Stimulated activated naive CD8-positive, alpha-beta T cell treated with anti-CD3 and anti-CD28 coated beads, Interleukin-15, amount 100 ng/mL, for 72 hours (primary cell): Measurements from ENCODE around the gene ABCC9.

ENCODE experiments used
- ATAC-seq: fragments of 150-1000 bp; cut with Tn5 transposase; 2 replicates; pipeline ENCODE4 v1.10.0; 2021; ENCODE audit warnings: mild to moderate bottlenecking, moderate library complexity
- DNase-seq, 2 donors: peaks; one replicate each; pipeline ENCODE4 v3.0.0; 2021 to 2022
- H3K27ac Mint-ChIP-seq, 2 donors: one replicate each; pipeline ENCODE4 v1.8.0; 2022; ENCODE audit warnings: mild to moderate bottlenecking in 2 of 2, mixed read lengths in 2 of 2, moderate library complexity in 2 of 2
- H3K27me3 Mint-ChIP-seq: one replicate; pipeline ENCODE4 v1.8.0; 2022; ENCODE audit warnings: mixed read lengths
- H3K4me1 Mint-ChIP-seq: one replicate; pipeline ENCODE4 v1.8.0; 2022; ENCODE audit warnings: mild to moderate bottlenecking, mixed read lengths
- H3K4me3 Mint-ChIP-seq, 2 donors: one replicate each; pipeline ENCODE4 v1.8.0; 2022; ENCODE audit warnings: mild to moderate bottlenecking in 2 of 2, mixed read lengths in 2 of 2, moderate library complexity in 1 of 2
- H3K9me3 Mint-ChIP-seq, 2 donors: one replicate each; pipeline ENCODE4 v1.8.0; 2022; ENCODE audit warnings: mixed read lengths in 2 of 2

ABCC9 gene

GRCh38 chr12:21764950-21765349, 176.3 kb downstream of the ABCC9 start:
- H3K4me1 Mint-ChIP-seq, result no peaks in the 10 kb centered on the region
- no peak overlapping the region for H3K27ac Mint-ChIP-seq
- ATAC-seq (no peak), DNase-seq (no peak)
- H3K4me3 Mint-ChIP-seq, result no peak overlapping the region
- no peaks in the 10 kb centered on the region for H3K9me3 Mint-ChIP-seq
- H3K27me3 Mint-ChIP-seq, result peaks cover 7% of the 10 kb centered on the region

GRCh38 chr12:21764065-21764464, 177.2 kb downstream of the ABCC9 start:
- no peak for ATAC-seq
- no peak overlapping the region for H3K4me3 Mint-ChIP-seq
- no peak for DNase-seq
- peaks cover 7% of the 10 kb centered on the region for H3K27me3 Mint-ChIP-seq
- no peaks in the 10 kb centered on the region for H3K9me3 Mint-ChIP-seq
- no peak overlapping the region for H3K27ac Mint-ChIP-seq
- no peaks in the 10 kb centered on the region for H3K4me1 Mint-ChIP-seq

GRCh38 chr12:21763531-21763930, 177.7 kb downstream of the ABCC9 start:
- no peaks in the 10 kb centered on the region for H3K4me1 Mint-ChIP-seq
- no peak for ATAC-seq

GRCh38 chr12:21759737-21760136, 181.5 kb downstream of the ABCC9 start:
- H3K27ac Mint-ChIP-seq, result no peak overlapping the region
- H3K9me3 Mint-ChIP-seq, result no peaks in the 10 kb centered on the region
- ATAC-seq (no peak), DNase-seq (no peak)
- peaks cover 7% of the 10 kb centered on the region for H3K27me3 Mint-ChIP-seq
- H3K4me1 Mint-ChIP-seq, result no peaks in the 10 kb centered on the region
- H3K4me3 Mint-ChIP-seq, result no peak overlapping the region

More at GRCh38 chr12:21763531-21763930, 177.7 kb downstream of the ABCC9 start:
- Mint-ChIP-seq H3K27ac (no peak overlapping the region), H3K27me3 (peaks cover 7% of the 10 kb centered on the region), H3K9me3 (no peaks in the 10 kb centered on the region), H3K4me3 (no peak overlapping the region)
- no peak for DNase-seq

GRCh38 chr12:21757735-21758134, 183.5 kb downstream of the ABCC9 start:
- Mint-ChIP-seq H3K4me3 (no peak overlapping the region), H3K9me3 (no peaks in the 10 kb centered on the region), H3K4me1 (no peaks in the 10 kb centered on the region), H3K27ac (no peak overlapping the region), H3K27me3 (no peaks in the 10 kb centered on the region)
- ATAC-seq, result no peak
- DNase-seq, result no peak

GRCh38 chr12:21756699-21757098, 184.5 kb downstream of the ABCC9 start:
- Mint-ChIP-seq H3K27me3 (no peaks in the 10 kb centered on the region), H3K27ac (no peak overlapping the region), H3K9me3 (no peaks in the 10 kb centered on the region), H3K4me1 (no peaks in the 10 kb centered on the region), H3K4me3 (no peak overlapping the region)
- no peak for ATAC-seq
- DNase-seq, result no peak

- ATAC-seq (no peak), DNase-seq (no peak)
- peaks cover 21% of the 10 kb centered on the region for H3K27me3 Mint-ChIP-seq
- no peaks in the 10 kb centered on the region for H3K4me1 Mint-ChIP-seq
- no peaks in the 10 kb centered on the region for H3K9me3 Mint-ChIP-seq
- no peak overlapping the region for H3K4me3 Mint-ChIP-seq
- no peak overlapping the region for H3K27ac Mint-ChIP-seq
Observed at GRCh38 chr12:21751517-21751916, 189.7 kb downstream of the ABCC9 start.
